ENCODE measurements around the gene MRLN. TPM values are rescaled to one million over a fixed set of nuclear protein-coding genes. Genes with fewer than 3 reads are reported as not detected.

Gene MRLN
- total RNA-seq, 1 donor from 2014 or later = not detected

DNA sequence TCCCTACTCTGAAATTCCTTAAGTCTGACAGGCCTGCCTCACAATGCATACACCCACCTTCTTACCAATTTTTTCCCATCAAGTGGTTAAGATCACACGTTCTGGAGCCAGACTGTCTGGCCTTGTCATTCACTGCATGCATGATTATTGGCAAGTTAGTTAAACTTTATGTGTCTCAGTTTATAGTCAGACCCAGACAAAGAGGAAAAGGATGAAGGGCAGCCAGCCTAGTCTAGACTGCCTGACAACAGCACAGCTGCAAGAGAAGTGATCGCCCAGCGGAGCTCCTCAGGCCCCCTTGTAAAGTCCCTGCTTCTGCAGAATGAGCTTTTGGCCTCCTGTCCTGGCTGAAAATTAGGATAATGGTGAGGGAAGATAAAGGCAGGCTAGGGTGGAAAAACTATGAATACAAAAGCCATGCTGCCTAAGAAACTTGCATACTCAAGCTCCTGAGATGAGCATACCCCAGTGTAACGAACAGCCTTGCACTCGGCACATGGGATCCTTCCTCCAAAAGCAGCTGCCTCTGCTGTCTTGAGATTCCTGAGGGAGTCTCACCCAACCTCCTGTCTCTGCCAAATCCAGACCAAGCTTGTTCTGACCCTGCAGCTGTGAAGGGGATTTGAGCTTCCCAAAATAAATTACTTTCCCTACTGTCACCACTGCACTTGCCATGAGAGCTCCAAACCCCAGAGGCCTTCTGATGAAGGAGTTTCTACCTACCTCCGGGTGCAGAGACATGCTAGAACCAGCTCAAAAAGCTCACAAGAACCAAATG, 26.7 kb upstream of the MRLN start:
- no peak for TF ChIP-seq EZH2 (IDR thresholded peaks at IDR 0.05; ENCODE audit: insufficient read depth, low read length)
- TF ChIP-seq, protein P1, sequence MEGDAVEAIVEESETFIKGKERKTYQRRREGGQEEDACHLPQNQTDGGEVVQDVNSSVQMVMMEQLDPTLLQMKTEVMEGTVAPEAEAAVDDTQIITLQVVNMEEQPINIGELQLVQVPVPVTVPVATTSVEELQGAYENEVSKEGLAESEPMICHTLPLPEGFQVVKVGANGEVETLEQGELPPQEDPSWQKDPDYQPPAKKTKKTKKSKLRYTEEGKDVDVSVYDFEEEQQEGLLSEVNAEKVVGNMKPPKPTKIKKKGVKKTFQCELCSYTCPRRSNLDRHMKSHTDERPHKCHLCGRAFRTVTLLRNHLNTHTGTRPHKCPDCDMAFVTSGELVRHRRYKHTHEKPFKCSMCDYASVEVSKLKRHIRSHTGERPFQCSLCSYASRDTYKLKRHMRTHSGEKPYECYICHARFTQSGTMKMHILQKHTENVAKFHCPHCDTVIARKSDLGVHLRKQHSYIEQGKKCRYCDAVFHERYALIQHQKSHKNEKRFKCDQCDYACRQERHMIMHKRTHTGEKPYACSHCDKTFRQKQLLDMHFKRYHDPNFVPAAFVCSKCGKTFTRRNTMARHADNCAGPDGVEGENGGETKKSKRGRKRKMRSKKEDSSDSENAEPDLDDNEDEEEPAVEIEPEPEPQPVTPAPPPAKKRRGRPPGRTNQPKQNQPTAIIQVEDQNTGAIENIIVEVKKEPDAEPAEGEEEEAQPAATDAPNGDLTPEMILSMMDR (IDR thresholded peaks at IDR 0.05; ENCODE audit: insufficient read depth, low read depth, low read length) = no peak
- Mint-ChIP-seq H3K4me1 (ENCODE audit: low read depth, unreplicated experiment) (peaks cover 15% of the 10 kb centered on the region), H3K9me3 (ENCODE audit: unreplicated experiment) (peaks cover 3% of the 10 kb centered on the region), H3K36me3 (ENCODE audit: low read depth, unreplicated experiment) (no peaks in the 10 kb centered on the region), H3K27ac (ENCODE audit: unreplicated experiment) (peak overlapping the region; percentile 90), H3K27me3 (ENCODE audit: low read depth, unreplicated experiment) (no peaks in the 10 kb centered on the region), H3K4me3 (ENCODE audit: unreplicated experiment) (peak overlapping the region; percentile 13)
- Histone ChIP-seq H3K9me3 (ENCODE audit: insufficient read depth, low read depth, low read length) (no peaks in the 10 kb centered on the region), H3K4me3 (ENCODE audit: insufficient read depth, low read depth, low read length) (no peak overlapping the region), H3K27ac (ENCODE audit: low read depth, low read length) (peak overlapping the region; percentile 80), H3K36me3 (ENCODE audit: insufficient read depth, low read length) (no peaks in the 10 kb centered on the region), H3K27me3 (ENCODE audit: insufficient read depth, low read length) (no peaks in the 10 kb centered on the region), H3K4me2 (ENCODE audit: low read length) (peak overlapping the region; percentile 43), H4K20me1 (ENCODE audit: insufficient read depth, low read length) (no peaks in the 10 kb centered on the region), H3K9ac (ENCODE audit: low read length) (peak overlapping the region; percentile 62), H3K4me1 (ENCODE audit: insufficient read depth, low read length) (peaks cover 10% of the 10 kb centered on the region), H2AFZ (ENCODE audit: low read depth, low read length) (peak overlapping the region; percentile 15), H3K79me2 (ENCODE audit: insufficient read depth, low read length) (no peaks in the 10 kb centered on the region)
- FAIRE-seq = no peak
- peak; percentile 82 for DNase-seq (ENCODE audit: low read depth)

DNA sequence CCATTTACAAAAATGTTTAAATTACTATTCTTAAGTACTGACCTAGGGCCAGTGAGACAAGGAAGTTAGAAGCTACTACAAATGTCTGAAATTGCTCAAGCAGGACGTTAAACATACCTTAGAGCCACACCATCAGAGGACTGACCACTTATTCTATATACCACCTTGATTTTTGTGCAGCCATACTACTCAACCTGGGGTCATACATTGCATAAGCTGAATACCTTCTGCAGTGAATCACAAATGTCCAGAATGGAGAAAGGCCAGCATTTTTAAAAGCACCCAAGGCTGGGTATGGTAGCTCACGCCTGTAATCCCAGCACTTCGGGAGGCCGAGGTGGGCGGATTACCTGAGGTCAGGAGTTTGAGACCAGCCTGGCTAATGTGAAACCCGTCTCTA, 21.2 kb upstream of the MRLN start:
- H3K9ac ChIP-seq (ENCODE audit: low read length) = no peak overlapping the region
- Mint-ChIP-seq H3K4me1 (ENCODE audit: low read depth, unreplicated experiment) (peaks cover 3% of the 10 kb centered on the region), H3K9me3 (ENCODE audit: unreplicated experiment) (peaks cover 11% of the 10 kb centered on the region), H3K27me3 (ENCODE audit: low read depth, unreplicated experiment) (no peaks in the 10 kb centered on the region), H3K4me3 (ENCODE audit: unreplicated experiment) (no peak overlapping the region), H3K36me3 (ENCODE audit: low read depth, unreplicated experiment) (no peaks in the 10 kb centered on the region), H3K27ac (ENCODE audit: unreplicated experiment) (no peak overlapping the region)
- H3K4me1 ChIP-seq (ENCODE audit: insufficient read depth, low read length) = peaks cover 3% of the 10 kb centered on the region
- no peak overlapping the region for H2AFZ ChIP-seq (ENCODE audit: low read depth, low read length)
- no peaks in the 10 kb centered on the region for H4K20me1 ChIP-seq (ENCODE audit: insufficient read depth, low read length)
- H3K36me3 ChIP-seq (ENCODE audit: insufficient read depth, low read length) = no peaks in the 10 kb centered on the region
- H3K9me3 ChIP-seq (ENCODE audit: insufficient read depth, low read depth, low read length) = no peaks in the 10 kb centered on the region
- H3K4me2 ChIP-seq (ENCODE audit: low read length) = no peak overlapping the region
- H3K27me3 ChIP-seq (ENCODE audit: insufficient read depth, low read length) = no peaks in the 10 kb centered on the region
- no peak overlapping the region for H3K27ac ChIP-seq (ENCODE audit: low read depth, low read length)
- H3K79me2 ChIP-seq (ENCODE audit: insufficient read depth, low read length) = no peaks in the 10 kb centered on the region
- TF ChIP-seq, protein P1 (IDR thresholded peaks at IDR 0.05; ENCODE audit: insufficient read depth, low read depth, low read length) = no peak
- TF ChIP-seq EZH2 (IDR thresholded peaks at IDR 0.05; ENCODE audit: insufficient read depth, low read length) = no peak
- no peak overlapping the region for H3K4me3 ChIP-seq (ENCODE audit: insufficient read depth, low read depth, low read length)
- FAIRE-seq = no peak
- no peak for DNase-seq (ENCODE audit: low read depth)

DNA sequence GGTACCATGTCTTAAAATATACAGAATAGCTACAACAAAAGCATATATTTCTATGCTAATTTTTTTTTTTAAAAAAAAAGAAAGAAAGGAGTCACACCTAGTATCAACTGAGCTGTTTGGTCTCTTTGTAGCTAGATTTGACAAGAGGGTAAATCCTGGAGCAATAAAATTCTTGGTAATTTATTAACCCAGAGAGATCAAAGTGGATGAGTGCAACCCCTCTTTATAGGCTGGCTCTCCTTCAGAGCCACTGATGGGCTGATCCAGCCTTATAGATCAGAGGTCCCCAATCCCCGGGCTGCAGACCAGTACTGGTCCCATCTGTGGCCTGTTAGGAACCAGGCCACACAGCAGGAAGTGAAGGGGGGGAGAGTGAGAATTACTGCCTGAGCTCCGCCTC, 19.8 kb upstream of the MRLN start:
- Histone ChIP-seq H3K27ac (ENCODE audit: low read depth, low read length) (no peak overlapping the region), H3K4me3 (ENCODE audit: insufficient read depth, low read depth, low read length) (no peak overlapping the region), H3K9ac (ENCODE audit: low read length) (no peak overlapping the region), H3K4me2 (ENCODE audit: low read length) (no peak overlapping the region), H3K9me3 (ENCODE audit: insufficient read depth, low read depth, low read length) (no peaks in the 10 kb centered on the region), H3K27me3 (ENCODE audit: insufficient read depth, low read length) (no peaks in the 10 kb centered on the region), H3K36me3 (ENCODE audit: insufficient read depth, low read length) (no peaks in the 10 kb centered on the region), H3K4me1 (ENCODE audit: insufficient read depth, low read length) (no peaks in the 10 kb centered on the region), H2AFZ (ENCODE audit: low read depth, low read length) (no peak overlapping the region), H3K79me2 (ENCODE audit: insufficient read depth, low read length) (no peaks in the 10 kb centered on the region), H4K20me1 (ENCODE audit: insufficient read depth, low read length) (no peaks in the 10 kb centered on the region)
- TF ChIP-seq, protein P1 (IDR thresholded peaks at IDR 0.05; ENCODE audit: insufficient read depth, low read depth, low read length) = no peak
- no peak for TF ChIP-seq EZH2 (IDR thresholded peaks at IDR 0.05; ENCODE audit: insufficient read depth, low read length)
- Mint-ChIP-seq H3K9me3 (ENCODE audit: unreplicated experiment) (peaks cover 11% of the 10 kb centered on the region), H3K36me3 (ENCODE audit: low read depth, unreplicated experiment) (no peaks in the 10 kb centered on the region), H3K4me1 (ENCODE audit: low read depth, unreplicated experiment) (no peaks in the 10 kb centered on the region), H3K4me3 (ENCODE audit: unreplicated experiment) (no peak overlapping the region), H3K27ac (ENCODE audit: unreplicated experiment) (no peak overlapping the region), H3K27me3 (ENCODE audit: low read depth, unreplicated experiment) (no peaks in the 10 kb centered on the region)
- no peak for DNase-seq (ENCODE audit: low read depth)
- no peak for FAIRE-seq
